HepG2 (cell line): ENCODE results near the gene HNRNPH2. TPM values are rescaled to one million over a fixed set of nuclear protein-coding genes. Genes with fewer than 3 reads are reported as not detected.

Experiments used
- ATAC-seq: fragments of 200-7000 bp; cut with Tn5 transposase; 3 replicates; pipeline ENCODE4 v1.9.1; 2020; ENCODE audit warnings: mild to moderate bottlenecking, moderate library complexity
- BruUV-seq: library from RNA; stranded (reverse); fragments of 400-500 nt; replicated peaks from 2 replicates; lab custom pipeline; 2021; lab: Mats Ljungman, UMichigan
- CTCF ChIA-PET: fragments of 300-600 bp; formaldehyde crosslinking; extraction: SDS; loops from one replicate; lab custom pipeline; 2021; ENCODE audit warnings: low total read pairs, inconsistent platforms, low intra/inter-chr PET ratio; lab: Yijun Ruan, JAX
- POLR2A ChIA-PET: fragments of 350-600 bp; sonication (Branson Sonifier 250); formaldehyde crosslinking; loops from one replicate; lab custom pipeline; 2020; ENCODE audit warnings: antibody characterized with exemption, inconsistent platforms; lab: Yijun Ruan, JAX
- DNase-seq: peaks from one replicate; pipeline ENCODE4 v3.0.0-alpha.2; 2015; ENCODE audit warnings: low spot score
- FAIRE-seq: peaks from 3 replicates; lab custom pipeline; 2011; peaks lifted over from hg19 to GRCh38; lab: Jason Lieb, UNC
- H2AFZ ChIP-seq: one replicate; pipeline ENCODE4 v1.6.1; 2011; ENCODE audit warnings: low read length, inconsistent platforms
- H3K27ac ChIP-seq: fragments of 300-600 bp; 3 replicates; pipeline ENCODE4 v1.8.0; 2011; ENCODE audit warnings: mixed run types, mild to moderate bottlenecking, mixed read lengths, low read length, inconsistent platforms; ENCODE audit not compliant: insufficient read depth; ENCODE audit errors: extremely low read length
- H3K27me3 ChIP-seq, 2 experiments: fragments of 200-600 bp in 1 of 2; 2 replicates in 1 of 2; 3 replicates in 1 of 2; pipeline versions ENCODE4 v1.6.0 to v1.8.0; 2011; ENCODE audit warnings: low read length in 2 of 2, mild to moderate bottlenecking in 2 of 2, moderate library complexity in 2 of 2, inconsistent platforms in 1 of 2; ENCODE audit not compliant: insufficient read depth in 2 of 2, control insufficient read depth in 1 of 2
- H3K36me3 ChIP-seq, 2 experiments: fragments of 200-600 bp in 1 of 2; replicated peaks in 1 of 2; 2 replicates in 1 of 2; 3 replicates in 1 of 2; pipeline versions ENCODE4 v1.5.1 to v1.8.0; 2011; ENCODE audit warnings: low read length in 2 of 2, inconsistent platforms in 1 of 2; ENCODE audit not compliant: insufficient read depth in 2 of 2, control insufficient read depth in 1 of 2
- H3K4me1 ChIP-seq: 2 replicates; pipeline ENCODE4 v1.5.1; 2012; ENCODE audit warnings: low read length, inconsistent platforms; ENCODE audit not compliant: insufficient read depth
- H3K4me2 ChIP-seq: 2 replicates; pipeline ENCODE4 v1.6.0; 2011; ENCODE audit warnings: low read depth, low read length, inconsistent platforms
- H3K4me3 ChIP-seq, 3 experiments: fragments of 200-600 bp in 1 of 3; sonication (generic), shearing (Covaris generic) in 1 of 3; replicated peaks in 1 of 3; 2 replicates each; pipeline ENCODE4 v1.5.1; 2011 to 2016; ENCODE audit warnings: low read length in 3 of 3, inconsistent platforms in 2 of 3, low read depth in 2 of 3, mild to moderate bottlenecking in 2 of 3, control low read depth in 1 of 3, mixed read lengths in 1 of 3; ENCODE audit not compliant: insufficient read depth in 1 of 3
- H3K79me2 ChIP-seq: one replicate; pipeline ENCODE4 v1.6.1; 2011; ENCODE audit warnings: low read length, inconsistent platforms; ENCODE audit not compliant: insufficient read depth
- H3K9ac ChIP-seq: 2 replicates; pipeline ENCODE4 v1.6.0; 2011; ENCODE audit warnings: mild to moderate bottlenecking, low read depth, low read length, inconsistent platforms; ENCODE audit not compliant: insufficient read depth
- H3K9me3 ChIP-seq: 2 replicates; pipeline ENCODE4 v1.5.1; 2012; ENCODE audit warnings: mild to moderate bottlenecking, low read length
- H4K20me1 ChIP-seq: 2 replicates; pipeline ENCODE4 v1.6.0; 2011; ENCODE audit warnings: inconsistent platforms, mild to moderate bottlenecking, low read length, moderate library complexity; ENCODE audit not compliant: insufficient read depth
- BRCA1 ChIP-seq: sonication (generic); formaldehyde crosslinking; IDR thresholded peaks from 2 replicates; pipeline ENCODE4 v1.4.0; 2020; ENCODE audit warnings: missing genetic modification reagents
- GFI1 ChIP-seq: sonication (generic); formaldehyde crosslinking; IDR thresholded peaks from 2 replicates; pipeline ENCODE4 v1.5.0; 2020; ENCODE audit warnings: missing genetic modification reagents, mild to moderate bottlenecking, borderline replicate concordance
- HOXA7 ChIP-seq: sonication (generic); formaldehyde crosslinking; IDR thresholded peaks from 2 replicates; pipeline ENCODE4 v1.8.1; 2022; ENCODE audit warnings: mild to moderate bottlenecking, missing genetic modification reagents, moderate library complexity
- MAF1 ChIP-seq: sonication (generic); formaldehyde crosslinking; IDR thresholded peaks from 2 replicates; pipeline ENCODE4 v1.5.0; 2020; ENCODE audit warnings: missing genetic modification reagents, borderline replicate concordance
- MAFF ChIP-seq: IDR thresholded peaks from 2 replicates; pipeline ENCODE4 v1.6.1; 2011; ENCODE audit warnings: low read depth, low read length, improper control_type of control experiment
- MAFK ChIP-seq, 2 experiments: IDR thresholded peaks in 1 of 2; conservative IDR thresholded peaks in 1 of 2; 2 replicates each; pipeline ENCODE4 v1.6.1; 2011; ENCODE audit warnings: improper control_type of control experiment in 2 of 2, low read length in 2 of 2
- MBD4 ChIP-seq: IDR thresholded peaks from 2 replicates; pipeline ENCODE4 v1.6.1; 2012; ENCODE audit warnings: low read length, inconsistent platforms, borderline replicate concordance
- POLR2G ChIP-seq: fragments of 200-400 bp; formaldehyde crosslinking; IDR thresholded peaks from 2 replicates; pipeline ENCODE4 v1.6.1; 2018; ENCODE audit warnings: mild to moderate bottlenecking, low read depth, low read length, moderate library complexity
- RBFOX2 ChIP-seq: fragments of 200-400 bp; formaldehyde crosslinking; IDR thresholded peaks from 2 replicates; pipeline ENCODE4 v1.6.1; 2017; ENCODE audit warnings: low read depth, mild to moderate bottlenecking, low read length
- ZBTB7A ChIP-seq: sonication (generic); formaldehyde crosslinking; IDR thresholded peaks from 2 replicates; pipeline ENCODE4 v1.8.0; 2022; ENCODE audit warnings: mild to moderate bottlenecking, missing genetic modification reagents
- ZNF484 ChIP-seq: sonication (generic); formaldehyde crosslinking; IDR thresholded peaks from 2 replicates; pipeline ENCODE4 v1.5.1; 2020; ENCODE audit warnings: mild to moderate bottlenecking, low read depth, missing genetic modification reagents, borderline replicate concordance
- ZNF607 ChIP-seq: sonication (generic); formaldehyde crosslinking; IDR thresholded peaks from 2 replicates; pipeline ENCODE4 v1.5.1; 2020; ENCODE audit warnings: missing genetic modification reagents, mild to moderate bottlenecking, borderline replicate concordance
- WGBS: methylation state at CpG from one replicate; pipeline ENCODE4 v1.1.6; 2017; ENCODE audit warnings: low lambda C conversion rate; 5-methylcytosine and 5-hydroxymethylcytosine counted together
- in situ Hi-C: cut with HindIII; loops from 2 replicates; pipeline ENCODE4 v1.10.0; 2017; ENCODE audit warnings: low pct_unique_long_range_greater_than_20kb; ENCODE audit not compliant: extremely low pct_ligation_motif_present
- intact Hi-C: fragments of 100-400 bp; cut with micrococcal nuclease; formaldehyde crosslinking; loops from one replicate; pipeline ENCODE4 v1.10.0; 2022; ENCODE audit not compliant: unreplicated experiment
- polyA plus RNA-seq, 8 experiments: library from polyadenylated mRNA; depleted of rRNA in 3 of 8; stranded (reverse) in 7 of 8; unstranded in 1 of 8; fragments of >200 nt; fragmentation: Illumina TruSeq in 4 of 8; extraction: Trizol in 4 of 8; gene quantifications; 2 replicates each; pipeline versions ENCODE4 v1.2.1 to v1.2.3, GENCODE V29; 2011 to 2016; ENCODE audit warnings: low read depth in 4 of 8, missing spikeins in 1 of 8, mixed read lengths in 1 of 8; ENCODE audit not compliant: insufficient read depth in 1 of 8
- total RNA-seq, 5 experiments: library from RNA; depleted of rRNA; stranded (reverse); fragments of >200 nt; fragmentation: Illumina TruSeq; extraction: Trizol; gene quantifications; 2 replicates each; pipeline ENCODE4 v1.2.3, GENCODE V29; 2016; ENCODE audit warnings: low read depth in 1 of 5
- TF ChIP-seq, protein P1 (sequence below): sonication (generic); formaldehyde crosslinking; IDR thresholded peaks from 2 replicates; pipeline ENCODE4 v1.5.0; 2020; ENCODE audit warnings: missing genetic modification reagents
- TF ChIP-seq, protein P2 (sequence below): sonication (generic); formaldehyde crosslinking; IDR thresholded peaks from 2 replicates; pipeline ENCODE4 v1.9.0; 2021; ENCODE audit warnings: missing genetic modification reagents, mild to moderate bottlenecking, borderline replicate concordance
- TF ChIP-seq, protein P3 (sequence below): sonication (generic); formaldehyde crosslinking; IDR thresholded peaks from 2 replicates; pipeline ENCODE4 v1.4.0; 2020; ENCODE audit warnings: missing genetic modification reagents
- TF ChIP-seq, protein P4 (sequence below): IDR thresholded peaks from 2 replicates; pipeline ENCODE4 v1.6.1; 2016; ENCODE audit warnings: missing genetic modification reagents, missing compliant biosample characterization

HNRNPH2 gene
- total and polyA plus RNA-seq, 2 of the 13 experiments (the other 11 are each of a cell fraction or from before 2014, with no cell fraction given): 23.8 to 56.9 TPM

DNA sequence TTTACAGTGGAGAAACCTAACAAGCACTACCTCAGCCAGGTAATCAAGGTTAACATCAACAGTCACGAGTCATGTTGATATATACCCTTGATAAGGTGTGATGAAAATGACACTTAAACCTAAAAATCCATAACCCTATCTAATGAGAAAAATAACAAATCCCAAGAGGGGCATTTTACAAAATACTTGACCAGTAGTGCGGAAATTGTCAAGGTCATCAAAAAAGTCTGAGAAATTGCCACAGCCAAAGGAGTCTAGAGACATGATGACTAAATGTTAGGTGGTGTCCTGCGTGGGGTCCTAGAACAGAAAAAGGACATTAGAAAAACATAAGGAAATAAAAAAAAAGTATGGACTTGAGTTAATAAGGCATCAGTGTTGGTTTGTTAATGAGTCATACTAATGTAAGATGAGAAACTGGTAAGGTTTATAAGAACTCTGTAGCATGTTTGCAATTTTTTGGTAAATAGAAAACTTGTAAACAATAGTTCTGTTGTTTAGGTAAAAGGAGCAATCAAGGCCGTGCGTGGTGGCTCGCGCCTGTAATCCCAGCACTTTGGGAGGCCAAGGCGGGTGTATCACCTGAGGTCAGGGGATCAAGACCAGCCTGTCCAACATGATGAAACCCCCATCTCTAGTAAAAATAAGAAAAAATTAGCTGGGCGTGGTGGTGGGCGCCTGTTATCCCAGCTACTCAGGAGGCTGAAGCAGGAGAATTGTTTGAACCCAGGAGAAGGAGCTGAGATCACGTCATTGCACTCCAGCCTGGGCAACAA is 14.3 kb upstream of the HNRNPH2 start:
- in situ Hi-C loops: no loop called here
- TF ChIP-seq ZBTB7A (CRISPR knock-in tag) (no peak), MAFF (peak; percentile 67), ZNF484 (CRISPR knock-in tag) (no peak), ZNF607 (CRISPR knock-in tag) (no peak), POLR2G (peak; percentile 41; the same call in 1 of the 2 replicates), MAFK (conservative IDR thresholded peaks at IDR 0.05 in 1 of 2, IDR thresholded peaks at IDR 0.05 in 1 of 2; ENCODE audit: low read length in 2 of 2) (peak; percentile 68 to 74), RBFOX2 (peak; percentile 40; the same call in 1 of the 2 replicates), HOXA7 (CRISPR knock-in tag) (no peak), MBD4 (no peak), MAF1 (CRISPR knock-in tag) (no peak), GFI1 (no peak), BRCA1 (CRISPR knock-in tag) (no peak)
- TF ChIP-seq, protein P1, sequence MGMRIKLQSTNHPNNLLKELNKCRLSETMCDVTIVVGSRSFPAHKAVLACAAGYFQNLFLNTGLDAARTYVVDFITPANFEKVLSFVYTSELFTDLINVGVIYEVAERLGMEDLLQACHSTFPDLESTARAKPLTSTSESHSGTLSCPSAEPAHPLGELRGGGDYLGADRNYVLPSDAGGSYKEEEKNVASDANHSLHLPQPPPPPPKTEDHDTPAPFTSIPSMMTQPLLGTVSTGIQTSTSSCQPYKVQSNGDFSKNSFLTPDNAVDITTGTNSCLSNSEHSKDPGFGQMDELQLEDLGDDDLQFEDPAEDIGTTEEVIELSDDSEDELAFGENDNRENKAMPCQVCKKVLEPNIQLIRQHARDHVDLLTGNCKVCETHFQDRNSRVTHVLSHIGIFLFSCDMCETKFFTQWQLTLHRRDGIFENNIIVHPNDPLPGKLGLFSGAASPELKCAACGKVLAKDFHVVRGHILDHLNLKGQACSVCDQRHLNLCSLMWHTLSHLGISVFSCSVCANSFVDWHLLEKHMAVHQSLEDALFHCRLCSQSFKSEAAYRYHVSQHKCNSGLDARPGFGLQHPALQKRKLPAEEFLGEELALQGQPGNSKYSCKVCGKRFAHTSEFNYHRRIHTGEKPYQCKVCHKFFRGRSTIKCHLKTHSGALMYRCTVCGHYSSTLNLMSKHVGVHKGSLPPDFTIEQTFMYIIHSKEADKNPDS (CRISPR knock-in tag): no peak
- TF ChIP-seq, protein P2, sequence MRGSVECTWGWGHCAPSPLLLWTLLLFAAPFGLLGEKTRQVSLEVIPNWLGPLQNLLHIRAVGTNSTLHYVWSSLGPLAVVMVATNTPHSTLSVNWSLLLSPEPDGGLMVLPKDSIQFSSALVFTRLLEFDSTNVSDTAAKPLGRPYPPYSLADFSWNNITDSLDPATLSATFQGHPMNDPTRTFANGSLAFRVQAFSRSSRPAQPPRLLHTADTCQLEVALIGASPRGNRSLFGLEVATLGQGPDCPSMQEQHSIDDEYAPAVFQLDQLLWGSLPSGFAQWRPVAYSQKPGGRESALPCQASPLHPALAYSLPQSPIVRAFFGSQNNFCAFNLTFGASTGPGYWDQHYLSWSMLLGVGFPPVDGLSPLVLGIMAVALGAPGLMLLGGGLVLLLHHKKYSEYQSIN (CRISPR knock-in tag): no peak
- TF ChIP-seq, protein P3, sequence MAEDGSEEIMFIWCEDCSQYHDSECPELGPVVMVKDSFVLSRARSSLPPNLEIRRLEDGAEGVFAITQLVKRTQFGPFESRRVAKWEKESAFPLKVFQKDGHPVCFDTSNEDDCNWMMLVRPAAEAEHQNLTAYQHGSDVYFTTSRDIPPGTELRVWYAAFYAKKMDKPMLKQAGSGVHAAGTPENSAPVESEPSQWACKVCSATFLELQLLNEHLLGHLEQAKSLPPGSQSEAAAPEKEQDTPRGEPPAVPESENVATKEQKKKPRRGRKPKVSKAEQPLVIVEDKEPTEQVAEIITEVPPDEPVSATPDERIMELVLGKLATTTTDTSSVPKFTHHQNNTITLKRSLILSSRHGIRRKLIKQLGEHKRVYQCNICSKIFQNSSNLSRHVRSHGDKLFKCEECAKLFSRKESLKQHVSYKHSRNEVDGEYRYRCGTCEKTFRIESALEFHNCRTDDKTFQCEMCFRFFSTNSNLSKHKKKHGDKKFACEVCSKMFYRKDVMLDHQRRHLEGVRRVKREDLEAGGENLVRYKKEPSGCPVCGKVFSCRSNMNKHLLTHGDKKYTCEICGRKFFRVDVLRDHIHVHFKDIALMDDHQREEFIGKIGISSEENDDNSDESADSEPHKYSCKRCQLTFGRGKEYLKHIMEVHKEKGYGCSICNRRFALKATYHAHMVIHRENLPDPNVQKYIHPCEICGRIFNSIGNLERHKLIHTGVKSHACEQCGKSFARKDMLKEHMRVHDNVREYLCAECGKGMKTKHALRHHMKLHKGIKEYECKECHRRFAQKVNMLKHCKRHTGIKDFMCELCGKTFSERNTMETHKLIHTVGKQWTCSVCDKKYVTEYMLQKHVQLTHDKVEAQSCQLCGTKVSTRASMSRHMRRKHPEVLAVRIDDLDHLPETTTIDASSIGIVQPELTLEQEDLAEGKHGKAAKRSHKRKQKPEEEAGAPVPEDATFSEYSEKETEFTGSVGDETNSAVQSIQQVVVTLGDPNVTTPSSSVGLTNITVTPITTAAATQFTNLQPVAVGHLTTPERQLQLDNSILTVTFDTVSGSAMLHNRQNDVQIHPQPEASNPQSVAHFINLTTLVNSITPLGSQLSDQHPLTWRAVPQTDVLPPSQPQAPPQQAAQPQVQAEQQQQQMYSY (CRISPR knock-in tag): no peak
- TF ChIP-seq, protein P4, sequence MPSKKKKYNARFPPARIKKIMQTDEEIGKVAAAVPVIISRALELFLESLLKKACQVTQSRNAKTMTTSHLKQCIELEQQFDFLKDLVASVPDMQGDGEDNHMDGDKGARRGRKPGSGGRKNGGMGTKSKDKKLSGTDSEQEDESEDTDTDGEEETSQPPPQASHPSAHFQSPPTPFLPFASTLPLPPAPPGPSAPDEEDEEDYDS (CRISPR knock-in tag): no peak

More for the DNA sequence above, 14.3 kb upstream of the HNRNPH2 start:
- Histone ChIP-seq H3K79me2 (peaks cover 18% of the 10 kb centered on the region), H3K4me3 (no peak overlapping the region), H2AFZ (no peak overlapping the region), H3K36me3 (peaks cover 0 to 4% of the 10 kb centered on the region in 2 experiments; a peak in 2 of 5 replicates), H3K9me3 (no peaks in the 10 kb centered on the region), H3K4me2 (no peak overlapping the region), H4K20me1 (no peaks in the 10 kb centered on the region), H3K27me3 (no peaks in the 10 kb centered on the region; a peak in 1 of 5 replicates), H3K27ac (no peak overlapping the region), H3K9ac (no peak overlapping the region), H3K4me1 (peaks cover 23% of the 10 kb centered on the region)
- 94% methylated on average over 11 of the region's 11 CpGs for WGBS
- no peak for DNase-seq
- FAIRE-seq: no peak
- no TSS peak for BruUV-seq
- intact Hi-C loops: loop anchor here (5.0 kb wide), 1 partner anchor 46 kb away; the partner anchor contains the start of gene TIMM8A
- CTCF ChIA-PET: no interaction called here
- POLR2A ChIA-PET: interaction anchor here (1.3 kb wide), 1 partner anchor 45 kb away, joined by 4 read pairs; the partner anchor contains the start of gene TIMM8A
- ATAC-seq: no peak
